ENCODE data around the gene PLEKHG4B.

PLEKHG4B gene

GRCh38 chr5:174291-174600 is 82.3 kb downstream of the PLEKHG4B start:
- H3K4me1 ChIP-seq (ENCODE audit: low read length) = no peaks in the 10 kb centered on the region

GRCh38 chr5:174876-175465 is 83.0 kb downstream of the PLEKHG4B start:
- no peaks in the 10 kb centered on the region for H3K9me2 ChIP-seq (replicated peaks; ENCODE audit: insufficient read depth, low read length)
- H3K4me1 ChIP-seq (ENCODE audit: low read length) = no peaks in the 10 kb centered on the region
- H3K27ac ChIP-seq (ENCODE audit: low read length) = no peak overlapping the region
- no peaks in the 10 kb centered on the region for H3K9me3 ChIP-seq (replicated peaks; ENCODE audit: insufficient read depth, low read length)
- H3F3A ChIP-seq (ENCODE audit: insufficient read depth, low read length) = no peaks in the 10 kb centered on the region
- no peak for DNase-seq
- no peak overlapping the region for H3K9ac ChIP-seq (ENCODE audit: low read length)
- peaks cover 43% of the 10 kb centered on the region for H3K27me3 ChIP-seq (replicated peaks; ENCODE audit: insufficient read depth, low read length)
- H4K20me1 ChIP-seq (ENCODE audit: insufficient read depth, low read length) = no peaks in the 10 kb centered on the region
- H3K4me3 ChIP-seq (ENCODE audit: low read length) = no peak overlapping the region
- no peak for TF ChIP-seq EZH2phosphoT487 (IDR thresholded peaks at IDR 0.05; ENCODE audit: low read length)
- no peak for TF ChIP-seq CTCF (IDR thresholded peaks at IDR 0.05; ENCODE audit: low read length)
- TF ChIP-seq EZH2 (optimal IDR thresholded peaks at IDR 0.05; ENCODE audit: low read depth, low read length) = no peak
- H3K4me2 ChIP-seq (ENCODE audit: low read depth, low read length) = no peak overlapping the region
- no peak overlapping the region for H2AFZ ChIP-seq (ENCODE audit: low read length)
- H3K36me3 ChIP-seq (replicated peaks; ENCODE audit: insufficient read depth, low read length) = no peaks in the 10 kb centered on the region
- no peaks in the 10 kb centered on the region for H3K79me2 ChIP-seq (ENCODE audit: low read length)

More at GRCh38 chr5:174291-174600, 82.3 kb downstream of the PLEKHG4B start:
- Histone ChIP-seq H3K9me3 (replicated peaks; ENCODE audit: insufficient read depth, low read length) (no peaks in the 10 kb centered on the region), H4K20me1 (ENCODE audit: insufficient read depth, low read length) (no peaks in the 10 kb centered on the region), H3K9me2 (replicated peaks; ENCODE audit: insufficient read depth, low read length) (no peaks in the 10 kb centered on the region), H3K4me3 (ENCODE audit: low read length) (no peak overlapping the region), H3K36me3 (replicated peaks; ENCODE audit: insufficient read depth, low read length) (no peaks in the 10 kb centered on the region), H3K79me2 (ENCODE audit: low read length) (no peaks in the 10 kb centered on the region), H3F3A (ENCODE audit: insufficient read depth, low read length) (no peaks in the 10 kb centered on the region), H3K27me3 (replicated peaks; ENCODE audit: insufficient read depth, low read length) (peaks cover 43% of the 10 kb centered on the region), H2AFZ (ENCODE audit: low read length) (no peak overlapping the region), H3K9ac (ENCODE audit: low read length) (no peak overlapping the region), H3K27ac (ENCODE audit: low read length) (no peak overlapping the region), H3K4me2 (ENCODE audit: low read depth, low read length) (no peak overlapping the region)
- TF ChIP-seq CTCF (IDR thresholded peaks at IDR 0.05; ENCODE audit: low read length) = no peak
- no peak for TF ChIP-seq EZH2 (optimal IDR thresholded peaks at IDR 0.05; ENCODE audit: low read depth, low read length)
- no peak for TF ChIP-seq EZH2phosphoT487 (IDR thresholded peaks at IDR 0.05; ENCODE audit: low read length)
- DNase-seq = no peak

- Histone ChIP-seq H4K20me1 (ENCODE audit: insufficient read depth, low read length) (no peaks in the 10 kb centered on the region), H3K9ac (ENCODE audit: low read length) (no peak overlapping the region), H3K4me3 (ENCODE audit: low read length) (no peak overlapping the region), H3K36me3 (replicated peaks; ENCODE audit: insufficient read depth, low read length) (no peaks in the 10 kb centered on the region), H3K79me2 (ENCODE audit: low read length) (no peaks in the 10 kb centered on the region), H3K27ac (ENCODE audit: low read length) (no peak overlapping the region), H3K9me2 (replicated peaks; ENCODE audit: insufficient read depth, low read length) (no peaks in the 10 kb centered on the region), H3K4me1 (ENCODE audit: low read length) (no peaks in the 10 kb centered on the region), H3K27me3 (replicated peaks; ENCODE audit: insufficient read depth, low read length) (peaks cover 47% of the 10 kb centered on the region), H3K9me3 (replicated peaks; ENCODE audit: insufficient read depth, low read length) (no peaks in the 10 kb centered on the region), H2AFZ (ENCODE audit: low read length) (no peak overlapping the region), H3K4me2 (ENCODE audit: low read depth, low read length) (no peak overlapping the region), H3F3A (ENCODE audit: insufficient read depth, low read length) (no peaks in the 10 kb centered on the region)
- no peak for TF ChIP-seq EZH2 (optimal IDR thresholded peaks at IDR 0.05; ENCODE audit: low read depth, low read length)
- TF ChIP-seq CTCF (IDR thresholded peaks at IDR 0.05; ENCODE audit: low read length) = no peak
- TF ChIP-seq EZH2phosphoT487 (IDR thresholded peaks at IDR 0.05; ENCODE audit: low read length) = no peak
- no peak for DNase-seq
These were observed 84.4 kb downstream of the PLEKHG4B start for GRCh38 chr5:176296-176823.

All from MM.1S (cell line).